GOT3 (cell line): Measurements from ENCODE around the gene TYMS.

Experiments used
- DNase-seq: peaks from one replicate; lab custom pipeline; 2025; ENCODE audit warnings: mixed read lengths; lab: John Stamatoyannopoulos, UW

TYMS gene

DNA sequence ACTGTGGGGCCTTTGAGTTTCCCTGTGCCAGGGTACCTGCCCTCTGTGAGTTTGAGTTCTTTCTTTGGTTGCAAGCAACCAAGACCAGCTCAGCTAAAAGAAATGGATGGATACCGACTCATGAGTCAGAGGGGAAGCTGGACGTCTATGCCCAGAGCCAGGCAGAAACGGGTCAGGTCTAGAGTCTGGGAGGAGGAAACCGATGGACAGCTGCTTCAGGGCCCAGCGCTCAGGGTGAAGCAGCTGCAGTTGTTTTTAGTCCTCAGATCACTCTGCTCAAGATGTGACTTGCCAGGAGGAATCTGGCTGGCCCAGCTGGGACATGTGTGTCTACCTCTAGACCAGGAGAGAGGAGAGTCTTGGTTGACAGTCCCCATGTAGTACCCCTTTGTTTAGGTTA is 10.1 kb upstream of the TYMS start:
- no peak for DNase-seq

DNA sequence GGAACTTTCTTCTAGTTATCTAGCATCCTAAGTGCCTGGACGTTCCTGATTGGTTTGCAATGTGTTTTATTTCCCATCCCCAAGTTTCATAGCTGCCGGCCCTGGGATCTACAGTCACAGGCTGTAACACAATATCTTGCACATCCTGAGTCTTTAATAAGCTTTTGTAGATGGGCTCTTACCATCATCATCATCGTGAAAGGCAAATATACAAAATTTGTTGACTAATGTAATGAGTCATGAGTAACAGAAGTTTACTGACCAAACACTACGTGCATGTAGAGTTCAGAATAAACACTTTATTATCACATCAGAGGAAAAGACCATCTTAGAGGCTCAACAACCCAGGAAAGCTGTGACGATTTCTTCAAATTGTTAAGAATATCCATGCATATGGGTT is 8.1 kb upstream of the TYMS start:
- no peak for DNase-seq

DNA sequence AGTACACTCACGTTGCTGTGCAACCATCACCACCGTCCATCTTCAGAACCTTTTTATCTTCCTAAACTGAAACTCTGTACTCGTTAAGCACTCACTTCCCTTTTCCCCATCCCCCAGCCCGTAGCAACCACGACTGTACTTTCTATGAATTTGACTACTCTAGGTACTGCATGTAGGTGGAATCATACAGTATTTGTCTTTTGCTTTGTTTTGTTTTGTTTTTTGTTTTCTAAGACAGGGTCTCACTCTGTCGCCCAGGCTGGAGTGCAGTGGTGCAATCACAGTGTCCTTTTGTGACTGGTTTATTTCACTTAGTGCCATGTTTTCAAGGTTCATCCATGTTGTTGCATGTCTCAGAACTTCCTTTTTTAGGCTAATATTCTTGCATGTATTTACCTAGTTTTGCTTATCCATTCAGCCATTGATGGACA is 7.0 kb upstream of the TYMS start:
- no peak for DNase-seq

DNA sequence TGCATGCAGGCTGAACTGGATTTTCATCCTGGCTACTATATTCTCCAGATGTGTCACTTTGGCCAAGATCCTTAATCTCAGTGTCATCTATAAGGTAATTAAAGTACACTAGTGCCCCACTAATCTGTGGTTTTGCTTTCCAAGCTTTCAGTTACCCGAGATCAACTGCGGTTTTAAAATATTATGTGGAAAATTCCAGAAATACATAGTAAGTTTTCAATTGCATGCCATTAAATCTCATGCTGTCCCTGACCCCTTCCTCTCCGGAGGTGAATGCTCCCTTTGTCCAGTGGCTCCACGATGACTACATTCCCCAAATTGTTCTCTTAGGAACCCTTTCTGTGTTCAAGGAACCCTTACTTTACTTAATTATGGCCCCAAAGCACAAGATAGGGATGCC is 5.3 kb upstream of the TYMS start:
- DNase-seq, result no peak

DNA sequence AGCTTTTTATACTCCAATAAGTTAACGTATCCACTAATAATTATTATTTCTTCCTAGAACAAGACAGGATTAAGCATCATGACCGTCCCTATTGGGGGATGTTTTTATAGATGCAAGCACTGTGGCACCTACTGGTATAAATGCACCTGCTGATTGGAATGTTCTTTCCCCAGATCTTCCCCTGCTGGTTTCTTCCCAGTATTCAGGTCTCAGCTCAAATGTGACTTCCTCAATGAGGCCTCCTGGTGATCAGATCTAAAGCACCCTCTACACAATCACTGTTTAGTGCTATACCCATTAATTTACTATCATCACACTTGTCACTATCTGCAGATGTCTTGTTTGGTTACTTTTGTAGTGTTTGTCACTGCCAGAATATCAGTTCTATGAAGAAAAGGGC is 3.9 kb upstream of the TYMS start:
- DNase-seq, result no peak

DNA sequence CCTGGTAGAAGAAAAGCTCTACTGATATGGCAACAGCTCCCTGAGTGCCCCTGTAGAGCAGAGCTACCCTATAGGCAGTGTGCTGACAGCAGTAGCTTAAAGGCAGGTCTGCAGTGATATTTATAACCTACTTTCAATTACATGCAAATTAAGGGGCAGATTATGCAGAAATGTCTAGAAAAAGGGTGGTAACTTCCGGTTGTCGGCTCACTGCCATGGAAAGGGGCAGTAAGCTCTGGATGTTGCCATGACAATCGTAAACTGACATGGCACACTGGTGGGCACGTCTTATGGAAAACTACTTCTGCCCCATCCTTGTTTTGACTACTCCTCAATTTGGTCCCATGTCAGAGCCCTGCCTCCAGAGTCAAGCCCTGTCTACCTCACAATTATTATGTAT is 2.9 kb upstream of the TYMS start:
- DNase-seq, result no peak

DNA sequence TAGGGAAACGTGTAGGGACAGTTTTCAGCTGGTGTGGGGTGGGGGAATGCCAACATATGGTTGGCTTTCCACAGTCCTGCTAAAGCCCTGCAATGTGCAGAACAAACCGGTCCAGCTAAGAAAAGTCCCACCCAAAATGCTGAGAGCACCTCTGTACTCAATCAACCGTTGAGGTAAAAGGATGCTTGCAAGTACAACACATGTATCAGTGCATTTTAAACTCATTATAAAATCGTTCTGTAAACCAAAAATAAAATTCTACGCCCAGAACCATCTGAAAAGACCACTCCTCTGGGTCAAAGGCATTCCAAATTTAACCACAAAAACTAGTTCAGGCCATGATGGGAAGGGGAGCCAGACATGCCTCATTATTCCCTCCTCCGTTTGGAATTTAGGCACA is 2.0 kb upstream of the TYMS start:
- DNase-seq, result no peak

DNA sequence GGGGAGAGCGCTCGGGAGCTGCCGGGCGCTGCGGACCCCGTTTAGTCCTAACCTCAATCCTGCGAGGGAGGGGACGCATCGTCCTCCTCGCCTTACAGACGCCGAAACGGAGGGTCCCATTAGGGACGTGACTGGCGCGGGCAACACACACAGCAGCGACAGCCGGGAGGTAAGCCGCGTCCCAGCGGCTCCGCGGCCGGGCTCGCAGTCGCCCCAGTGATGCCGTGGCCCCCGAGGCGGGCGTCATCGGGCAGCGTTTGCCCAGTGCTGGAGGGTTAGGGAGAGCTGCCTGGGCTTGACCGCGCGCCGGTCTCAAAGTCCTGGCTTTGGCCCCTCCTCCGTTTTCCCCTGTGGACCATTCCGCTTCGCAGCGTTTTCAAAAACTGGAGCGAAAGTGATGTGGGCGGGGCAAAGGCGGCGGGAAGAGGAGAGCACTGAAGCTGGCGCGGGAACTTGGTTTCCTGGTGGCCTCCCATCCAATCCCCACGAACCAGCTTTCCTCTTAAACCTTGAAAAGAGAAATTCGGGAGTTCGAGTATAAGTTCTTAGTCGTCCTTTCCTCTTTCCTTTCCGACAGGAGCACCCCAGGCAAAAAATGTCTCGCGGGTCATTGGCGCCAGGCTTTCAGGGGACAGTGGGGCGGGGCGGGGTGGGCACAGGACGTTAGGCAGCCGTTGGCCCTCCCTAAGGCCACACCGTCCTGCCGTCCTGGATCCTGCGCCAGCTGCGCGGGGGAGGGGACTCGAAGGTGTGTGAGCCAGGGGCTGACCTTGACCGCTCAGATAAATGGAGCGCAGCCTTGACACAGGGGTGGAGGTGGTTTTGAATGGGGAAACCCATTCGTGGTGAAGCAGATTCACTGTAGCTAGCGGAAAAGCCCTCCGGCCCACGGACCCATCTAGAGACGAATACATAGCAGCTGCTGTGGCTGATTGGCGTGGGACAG is 821 bp downstream of the TYMS start:
- DNase-seq, result peak; percentile 33

DNA sequence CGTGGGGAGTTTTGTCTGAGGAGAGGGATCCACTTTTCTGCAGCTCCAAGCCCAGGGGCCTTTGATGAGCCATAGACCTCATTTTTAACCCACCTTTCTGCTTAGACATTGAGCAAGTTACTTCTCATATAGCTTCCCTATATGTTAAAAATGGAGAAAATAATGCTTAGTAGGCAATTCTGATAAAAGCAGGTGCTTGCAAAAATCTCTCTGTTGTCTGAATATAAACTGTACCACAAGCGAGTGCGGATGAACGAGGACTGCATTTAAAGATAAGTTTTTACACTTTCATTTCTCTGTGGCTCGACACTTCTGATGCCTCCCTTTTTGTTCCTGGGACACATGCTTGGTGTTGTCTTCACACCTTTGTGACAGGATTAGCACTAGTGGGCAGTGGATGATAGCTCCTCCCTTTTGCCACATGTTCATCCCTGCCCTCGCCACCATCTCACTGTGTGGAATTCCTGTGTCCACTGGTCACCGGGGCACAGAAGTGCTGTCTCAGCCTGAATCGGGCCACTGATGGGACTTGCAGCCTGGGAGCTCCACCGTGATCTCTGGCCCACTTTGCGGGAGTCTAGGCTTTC is 1.6 kb downstream of the TYMS start:
- DNase-seq, result no peak

DNA sequence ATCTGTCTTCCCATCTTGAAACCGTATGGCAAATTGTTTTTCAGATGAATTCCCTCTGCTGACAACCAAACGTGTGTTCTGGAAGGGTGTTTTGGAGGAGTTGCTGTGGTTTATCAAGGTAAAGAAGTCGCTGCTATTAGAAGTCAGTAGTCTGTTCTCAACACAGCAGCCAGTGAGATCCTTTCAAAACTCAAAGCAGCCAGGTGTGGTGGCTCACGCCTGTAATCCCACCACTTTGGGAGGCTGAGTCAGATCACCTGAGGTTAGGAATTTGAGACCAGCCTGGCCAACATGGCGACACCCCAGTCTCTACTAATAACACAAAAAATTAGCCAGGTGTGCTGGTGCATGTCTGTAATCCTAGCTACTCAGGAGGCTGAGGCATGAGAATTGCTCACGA is 2.1 kb downstream of the TYMS start:
- DNase-seq, result no peak

DNA sequence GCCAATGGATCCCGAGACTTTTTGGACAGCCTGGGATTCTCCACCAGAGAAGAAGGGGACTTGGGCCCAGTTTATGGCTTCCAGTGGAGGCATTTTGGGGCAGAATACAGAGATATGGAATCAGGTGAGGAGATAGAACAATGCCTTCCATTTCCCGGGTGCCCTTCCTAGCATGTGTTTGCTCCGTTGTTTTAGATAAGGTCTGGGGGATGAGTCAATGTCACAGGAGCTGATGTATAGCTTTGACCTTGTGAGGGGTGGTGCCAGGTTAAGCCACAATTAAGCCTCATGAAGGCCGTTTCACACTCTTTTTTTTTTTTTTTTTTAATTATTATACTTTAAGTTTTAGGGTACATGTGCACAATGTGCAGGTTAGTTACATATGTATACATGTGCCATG is 4.7 kb downstream of the TYMS start:
- no peak for DNase-seq

DNA sequence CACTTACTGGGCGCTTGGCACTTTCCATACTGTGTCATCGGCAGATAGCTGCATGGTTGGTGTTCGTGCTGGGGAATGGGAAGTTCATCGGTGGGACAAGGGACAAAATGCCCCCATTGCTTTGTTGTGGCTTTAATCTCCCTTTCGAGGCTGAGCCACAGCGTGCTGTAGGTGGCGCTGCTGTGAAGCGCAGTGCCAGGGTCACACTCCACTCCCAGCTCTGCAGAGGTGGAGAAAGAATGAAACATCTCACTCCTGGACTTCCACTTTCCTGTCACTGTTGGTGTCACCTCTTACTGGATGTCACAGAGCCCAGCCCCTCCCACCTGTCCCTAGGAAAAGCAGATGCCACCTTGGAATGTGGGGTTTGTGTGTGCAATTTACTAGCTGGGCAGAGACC is 8.7 kb downstream of the TYMS start:
- DNase-seq, result no peak

DNA sequence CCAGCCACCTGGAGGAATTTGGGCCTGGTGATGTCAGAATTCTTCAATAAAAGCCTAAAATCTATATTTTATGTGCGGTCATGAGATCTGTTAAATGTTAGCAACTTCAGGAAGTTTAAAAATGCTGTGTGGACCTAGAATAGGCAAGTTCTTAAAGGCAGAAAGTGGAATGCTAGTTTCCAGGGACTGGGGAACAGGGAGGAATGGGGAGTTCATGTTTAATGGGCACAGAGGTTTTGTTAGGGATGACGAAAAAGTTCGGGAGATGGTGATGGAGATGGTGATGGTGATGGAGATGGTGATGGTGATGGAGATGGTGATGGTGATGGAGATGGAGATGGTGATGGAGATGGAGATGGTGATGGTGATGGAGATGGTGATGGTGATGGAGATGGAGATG is 9.2 kb downstream of the TYMS start:
- no peak for DNase-seq

DNA sequence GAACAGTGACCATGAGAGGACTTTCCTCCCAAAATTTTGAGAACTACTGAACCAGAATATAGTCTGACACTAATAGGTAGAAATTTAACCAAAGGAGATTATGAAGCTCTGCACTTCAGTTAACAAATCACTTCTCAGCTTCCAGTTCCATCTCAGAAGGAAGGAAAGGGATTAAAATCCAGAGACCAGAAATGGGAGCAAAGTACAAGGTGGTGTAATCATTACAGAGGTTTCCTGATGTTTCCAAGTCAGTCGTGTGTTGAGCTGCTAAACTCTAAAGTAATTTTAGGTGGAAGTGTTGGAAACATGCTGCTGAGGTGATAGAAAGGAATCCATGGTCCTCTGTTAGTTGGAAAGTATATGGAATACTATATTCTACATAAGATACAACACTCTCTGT is 10.8 kb downstream of the TYMS start:
- DNase-seq, result no peak

DNA sequence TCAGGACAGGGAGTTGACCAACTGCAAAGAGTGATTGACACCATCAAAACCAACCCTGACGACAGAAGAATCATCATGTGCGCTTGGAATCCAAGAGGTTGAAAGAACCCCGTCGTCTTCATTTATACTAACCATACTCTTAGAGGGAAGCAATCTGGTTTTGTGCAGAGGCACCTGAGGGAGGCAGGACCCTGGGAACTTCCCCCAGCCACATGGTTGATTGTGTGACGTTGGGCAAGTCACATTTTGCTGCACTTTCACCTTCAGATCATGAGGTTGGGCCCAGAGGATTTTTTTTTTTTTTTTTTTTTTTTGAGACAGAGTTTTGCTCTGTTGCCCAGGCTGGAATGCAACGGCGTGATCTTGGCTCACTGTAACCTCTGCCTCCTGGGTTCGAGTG is 11.6 kb downstream of the TYMS start:
- no peak for DNase-seq

DNA sequence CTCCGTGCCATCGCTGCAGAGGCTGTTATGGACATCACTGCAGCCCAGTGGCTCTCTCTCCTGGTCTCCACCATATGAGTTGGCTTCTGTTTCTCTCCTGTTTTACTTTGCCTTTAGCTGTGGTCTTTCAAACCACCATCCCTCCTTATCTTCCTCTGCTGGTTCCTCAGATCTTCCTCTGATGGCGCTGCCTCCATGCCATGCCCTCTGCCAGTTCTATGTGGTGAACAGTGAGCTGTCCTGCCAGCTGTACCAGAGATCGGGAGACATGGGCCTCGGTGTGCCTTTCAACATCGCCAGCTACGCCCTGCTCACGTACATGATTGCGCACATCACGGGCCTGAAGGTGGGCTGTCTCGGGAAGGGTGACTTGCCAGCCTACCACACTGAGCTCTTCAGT is 13.1 kb downstream of the TYMS start:
- no peak for DNase-seq

DNA sequence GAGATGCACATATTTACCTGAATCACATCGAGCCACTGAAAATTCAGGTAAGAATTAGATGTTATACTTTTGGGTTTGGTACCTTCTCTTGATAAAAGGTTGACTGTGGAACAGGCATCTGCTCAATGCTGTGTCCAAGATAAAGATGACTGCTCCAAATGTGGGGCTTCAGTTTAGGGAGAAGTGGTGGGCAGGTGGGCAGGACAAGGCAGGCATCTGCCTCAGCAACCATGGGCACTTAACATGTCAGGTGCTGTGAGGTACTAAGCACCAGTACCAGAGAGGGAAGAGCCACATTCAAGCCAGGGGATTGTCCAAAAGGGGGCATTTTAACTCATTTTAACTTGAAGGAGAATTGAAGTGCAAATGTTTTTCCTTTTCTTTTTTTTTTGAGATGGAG is 14.0 kb downstream of the TYMS start:
- no peak for DNase-seq

DNA sequence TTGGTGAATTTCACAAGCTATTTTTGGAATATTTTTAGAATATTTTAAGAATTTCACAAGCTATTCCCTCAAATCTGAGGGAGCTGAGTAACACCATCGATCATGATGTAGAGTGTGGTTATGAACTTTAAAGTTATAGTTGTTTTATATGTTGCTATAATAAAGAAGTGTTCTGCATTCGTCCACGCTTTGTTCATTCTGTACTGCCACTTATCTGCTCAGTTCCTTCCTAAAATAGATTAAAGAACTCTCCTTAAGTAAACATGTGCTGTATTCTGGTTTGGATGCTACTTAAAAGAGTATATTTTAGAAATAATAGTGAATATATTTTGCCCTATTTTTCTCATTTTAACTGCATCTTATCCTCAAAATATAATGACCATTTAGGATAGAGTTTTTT is 15.9 kb downstream of the TYMS start:
- DNase-seq, result no peak

DNA sequence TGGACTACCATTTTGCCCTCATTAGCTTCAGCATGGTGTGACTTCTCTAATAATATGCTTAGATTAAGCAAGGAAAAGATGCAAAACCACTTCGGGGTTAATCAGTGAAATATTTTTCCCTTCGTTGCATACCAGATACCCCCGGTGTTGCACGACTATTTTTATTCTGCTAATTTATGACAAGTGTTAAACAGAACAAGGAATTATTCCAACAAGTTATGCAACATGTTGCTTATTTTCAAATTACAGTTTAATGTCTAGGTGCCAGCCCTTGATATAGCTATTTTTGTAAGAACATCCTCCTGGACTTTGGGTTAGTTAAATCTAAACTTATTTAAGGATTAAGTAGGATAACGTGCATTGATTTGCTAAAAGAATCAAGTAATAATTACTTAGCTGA is 16.3 kb downstream of the TYMS start:
- no peak for DNase-seq

DNA sequence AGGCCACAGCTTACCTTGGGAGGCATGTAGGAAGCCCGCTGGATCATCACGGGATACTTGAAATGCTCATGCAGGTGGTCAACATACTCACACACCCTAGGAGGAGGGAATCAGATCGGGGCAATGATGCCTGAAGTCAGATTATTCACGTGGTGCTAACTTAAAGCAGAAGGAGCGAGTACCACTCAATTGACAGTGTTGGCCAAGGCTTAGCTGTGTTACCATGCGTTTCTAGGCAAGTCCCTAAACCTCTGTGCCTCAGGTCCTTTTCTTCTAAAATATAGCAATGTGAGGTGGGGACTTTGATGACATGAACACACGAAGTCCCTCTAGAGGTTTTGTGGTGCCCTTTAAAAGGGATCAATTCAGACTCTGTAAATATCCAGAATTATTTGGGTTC is 17.9 kb downstream of the TYMS start:
- DNase-seq, result no peak

DNA sequence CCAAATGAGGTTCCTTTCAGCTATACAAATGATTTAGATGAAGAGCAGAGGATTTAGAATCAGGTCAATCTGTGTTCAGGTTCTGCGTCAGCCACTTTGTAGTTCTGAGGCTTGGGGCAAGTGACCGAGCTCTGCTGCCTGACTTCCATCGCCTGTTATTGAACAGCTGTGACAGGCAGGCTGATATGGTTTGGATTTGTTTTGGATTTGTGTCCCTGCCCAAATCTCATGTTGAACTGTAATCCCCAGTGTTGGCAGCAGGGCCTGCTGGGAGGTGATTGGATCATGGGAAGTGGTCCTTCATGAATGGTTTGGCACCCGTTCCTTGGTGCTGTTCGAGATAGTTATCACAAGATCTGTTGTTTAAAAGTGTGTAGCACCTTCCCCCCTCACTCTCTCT is 18.6 kb downstream of the TYMS start:
- no peak for DNase-seq

DNA sequence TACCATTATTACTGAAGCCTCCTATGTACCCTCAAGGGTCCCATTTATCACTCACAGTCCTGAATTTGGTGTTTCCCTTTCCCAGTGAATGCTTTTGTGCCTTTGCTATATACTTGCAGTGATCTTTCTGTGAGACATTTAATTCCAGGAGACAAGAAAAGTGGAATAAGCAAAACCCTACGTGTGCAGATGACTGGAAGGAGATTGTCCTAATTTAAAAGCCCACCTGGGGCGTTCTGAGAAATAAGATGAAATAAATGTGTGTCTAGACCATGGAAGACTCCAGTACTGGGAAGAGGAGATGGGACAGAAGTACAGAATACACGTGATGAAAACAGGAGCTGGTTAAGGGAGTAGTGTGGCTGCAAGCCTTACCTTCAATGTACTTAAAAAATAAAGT is 19.3 kb downstream of the TYMS start:
- DNase-seq, result no peak

DNA sequence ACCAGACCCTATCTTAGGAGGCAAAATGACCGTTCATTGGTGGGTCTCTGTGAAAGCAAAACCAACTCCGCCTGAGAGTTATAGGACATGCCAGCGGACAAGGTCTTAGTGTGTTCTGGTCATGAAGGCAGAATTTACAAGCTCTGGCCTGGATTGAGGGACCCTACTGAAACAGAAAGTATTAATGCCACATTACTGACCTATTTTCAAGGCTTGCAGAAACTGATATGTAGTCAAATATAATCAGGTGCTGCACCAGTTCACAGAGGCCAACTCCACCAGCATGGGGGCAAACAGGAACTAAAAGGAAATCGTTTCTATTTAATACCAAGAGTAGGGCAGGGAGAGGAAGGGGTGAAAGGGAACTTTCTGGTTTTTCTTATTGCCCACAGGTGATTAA is 19.7 kb downstream of the TYMS start:
- no peak for DNase-seq

DNA sequence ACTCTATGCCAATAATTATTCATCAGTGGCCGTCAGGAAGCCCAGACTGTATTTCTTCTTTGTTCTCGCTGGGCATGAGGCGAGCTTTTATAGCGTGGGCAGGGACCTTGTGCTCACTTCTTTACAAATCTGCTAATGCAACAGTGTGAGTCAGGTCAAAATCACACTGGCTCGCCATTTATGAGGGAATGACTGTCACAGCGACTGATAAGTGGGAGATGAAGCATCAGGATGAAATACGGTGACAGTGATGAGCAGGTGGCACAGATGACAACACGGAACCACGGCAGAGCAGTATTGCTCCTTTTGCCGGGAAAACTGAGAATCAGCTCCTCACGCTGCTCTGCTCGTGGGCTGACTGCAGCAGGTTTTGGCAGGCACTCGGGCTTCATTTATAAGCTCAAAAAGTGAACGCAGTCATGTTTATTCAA is 20.5 kb downstream of the TYMS start:
- DNase-seq, result no peak
